ENCODE measurements around the gene SKIDA1.

- TF ChIP-seq CTCF (conservative IDR thresholded peaks at IDR 0.05; ENCODE audit: low read depth in 2 of 2): 0 out of 4 replicates have a peak, but pooled peaks of 1 of the 2 experiments have one; percentile 5
- TF ChIP-seq EZH2 (IDR thresholded peaks at IDR 0.05; ENCODE audit: low read depth, unreplicated experiment): no peak
- TF ChIP-seq JUNB (IDR thresholded peaks at IDR 0.05; ENCODE audit: unreplicated experiment): no peak
- no peak for TF ChIP-seq POLR2AphosphoS5 (IDR thresholded peaks at IDR 0.05; ENCODE audit: low read depth)
- no peak for TF ChIP-seq REST (IDR thresholded peaks at IDR 0.05; ENCODE audit: unreplicated experiment)
- no peak for TF ChIP-seq ZNF331 (CRISPR knock-in tag; IDR thresholded peaks at IDR 0.05; ENCODE audit: low read depth)
- TF ChIP-seq EZH2phosphoT487 (IDR thresholded peaks at IDR 0.05; ENCODE audit: unreplicated experiment): no peak
These were observed 24.4 kb downstream of the SKIDA1 start for GRCh38 chr10:21501091-21501490.
